CD4-positive, alpha-beta T cell (primary cell): ENCODE measurements around the gene PYY. TPM values are rescaled to one million over a fixed set of nuclear protein-coding genes. Genes with fewer than 3 reads are reported as not detected.

Source experiments
- ATAC-seq: fragments of 200-7000 bp; cut with Tn5 transposase; one replicate; pipeline ENCODE4 v1.10.0; 2022; ENCODE audit warnings: mild to moderate bottlenecking; ENCODE audit not compliant: poor library complexity
- CTCF ChIA-PET: fragments of 350-600 bp; sonication (Branson Sonifier 250); formaldehyde crosslinking; loops from one replicate; lab custom pipeline; 2021; ENCODE audit warnings: antibody characterized with exemption, inconsistent platforms; lab: Charles Lee
- POLR2A ChIA-PET: fragments of 350-600 bp; sonication (Branson Sonifier 250); formaldehyde crosslinking; loops from one replicate; lab custom pipeline; 2021; ENCODE audit warnings: antibody characterized with exemption, inconsistent platforms; lab: Charles Lee
- DNase-seq, 14 experiments: peaks; one replicate each; pipeline ENCODE4 v3.0.0-alpha.2; 2013 to 2020; ENCODE audit warnings: mixed read lengths in 2 of 14
- H3K27ac ChIP-seq, 2 donors: one replicate each; pipeline versions ENCODE4 v1.5.1 to v1.7.0; 2013; ENCODE audit warnings: low read length in 2 of 2, low read depth in 1 of 2, mild to moderate bottlenecking in 1 of 2
- H3K27me3 ChIP-seq, 2 experiments: 1 replicate in 1 of 2; 2 replicates in 1 of 2; pipeline versions ENCODE4 v1.6.1 to v1.7.0; 2013; ENCODE audit warnings: low read length in 2 of 2, control low read depth in 1 of 2, mild to moderate bottlenecking in 1 of 2, moderate library complexity in 1 of 2; ENCODE audit not compliant: insufficient read depth in 2 of 2, control insufficient read depth in 1 of 2
- H3K36me3 ChIP-seq: one replicate; pipeline ENCODE4 v1.6.1; 2013; ENCODE audit warnings: low read length, control low read depth; ENCODE audit not compliant: insufficient read depth
- H3K4me1 ChIP-seq: one replicate; pipeline ENCODE4 v1.6.1; 2013; ENCODE audit warnings: low read length, control low read depth; ENCODE audit not compliant: insufficient read depth
- H3K4me3 ChIP-seq: one replicate; pipeline ENCODE4 v1.5.1; 2013; ENCODE audit warnings: mild to moderate bottlenecking, low read length, moderate library complexity
- H3K9me3 ChIP-seq, 2 experiments: 1 replicate in 1 of 2; 2 replicates in 1 of 2; pipeline versions ENCODE4 v1.6.1 to v1.7.0; 2013; ENCODE audit warnings: low read length in 2 of 2, mild to moderate bottlenecking in 2 of 2, control low read depth in 1 of 2, moderate library complexity in 1 of 2; ENCODE audit not compliant: control insufficient read depth in 1 of 2, insufficient read depth in 1 of 2
- H3K27ac Mint-ChIP-seq: one replicate; pipeline ENCODE4 v1.8.0; 2020; ENCODE audit warnings: mixed read lengths
- H3K27me3 Mint-ChIP-seq: one replicate; pipeline ENCODE4 v1.8.0; 2021; ENCODE audit warnings: mixed read lengths
- H3K36me3 Mint-ChIP-seq: one replicate; pipeline ENCODE4 v1.8.0; 2021; ENCODE audit warnings: low read depth, mixed read lengths
- H3K4me1 Mint-ChIP-seq: one replicate; pipeline ENCODE4 v1.8.0; 2021; ENCODE audit warnings: low read depth, mixed read lengths
- H3K4me3 Mint-ChIP-seq: one replicate; pipeline ENCODE4 v1.8.0; 2020; ENCODE audit warnings: mild to moderate bottlenecking, mixed read lengths
- H3K9me3 Mint-ChIP-seq: one replicate; pipeline ENCODE4 v1.8.0; 2020; ENCODE audit warnings: mixed read lengths
- intact Hi-C, 2 experiments: fragments of 100-400 bp; cut with DNase I in 1 of 2; cut with micrococcal nuclease in 1 of 2; formaldehyde crosslinking; loops; one replicate each; pipeline versions ENCODE4 v1.15.1 to v1.9.0; 2023 to 2025; cut with DNase I, micrococcal nuclease
- total RNA-seq, 174 experiments: library from RNA in 2 of 174; stranded (reverse) in 2 of 174; gene quantifications; one replicate each; pipeline ENCODE4 v1.2.3 and lab custom pipeline; 2021 to 2026
- TF ChIP-seq, protein P1 (sequence below): fragments of 200-600 bp; IDR thresholded peaks from one replicate; pipeline ENCODE4 v1.8.0; 2022; ENCODE audit warnings: antibody characterized with exemption, mild to moderate bottlenecking

Gene PYY
- total RNA-seq, 2 experiments from 2014 or later, result not detected

DNA sequence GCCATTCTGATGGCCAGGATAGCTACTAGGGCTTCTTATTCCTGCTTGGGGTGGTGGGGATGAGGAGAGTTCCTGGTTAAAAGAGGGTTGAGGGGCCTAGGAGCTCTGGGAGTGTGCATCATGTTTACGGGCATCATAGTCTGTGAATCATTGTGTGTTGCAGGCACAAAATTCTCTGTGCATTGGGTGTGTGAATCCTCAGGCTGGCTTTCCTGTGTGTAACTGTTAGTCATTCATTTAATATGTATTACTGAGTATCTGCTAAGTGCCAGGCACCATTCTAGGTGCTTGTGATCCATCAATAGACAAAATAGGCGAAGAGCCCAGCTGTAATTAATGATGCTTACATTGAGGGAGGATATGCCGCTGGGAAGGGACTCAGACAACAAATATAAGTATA, 17.3 kb downstream of the PYY start:
- H3K4me1 Mint-ChIP-seq, result peaks cover 13% of the 10 kb centered on the region
- ATAC-seq (no peak), DNase-seq (no peak)
- H3K9me3 Mint-ChIP-seq, result no peaks in the 10 kb centered on the region
- no peak overlapping the region for H3K27ac Mint-ChIP-seq
- CTCF ChIA-PET, result no interaction called here
- peak overlapping the region; percentile 42 for H3K4me3 Mint-ChIP-seq
- POLR2A ChIA-PET, result no interaction called here
- peaks cover 20% of the 10 kb centered on the region for H3K4me1 ChIP-seq
- H3K27me3 ChIP-seq, result no peaks in the 10 kb centered on the region
- no peaks in the 10 kb centered on the region for H3K36me3 ChIP-seq
- intact Hi-C loops, result no loop called here
- peaks cover 19% of the 10 kb centered on the region for H3K27me3 Mint-ChIP-seq
- H3K27ac ChIP-seq, result no peak overlapping the region
- no peaks in the 10 kb centered on the region for H3K9me3 ChIP-seq
- TF ChIP-seq, protein P1, sequence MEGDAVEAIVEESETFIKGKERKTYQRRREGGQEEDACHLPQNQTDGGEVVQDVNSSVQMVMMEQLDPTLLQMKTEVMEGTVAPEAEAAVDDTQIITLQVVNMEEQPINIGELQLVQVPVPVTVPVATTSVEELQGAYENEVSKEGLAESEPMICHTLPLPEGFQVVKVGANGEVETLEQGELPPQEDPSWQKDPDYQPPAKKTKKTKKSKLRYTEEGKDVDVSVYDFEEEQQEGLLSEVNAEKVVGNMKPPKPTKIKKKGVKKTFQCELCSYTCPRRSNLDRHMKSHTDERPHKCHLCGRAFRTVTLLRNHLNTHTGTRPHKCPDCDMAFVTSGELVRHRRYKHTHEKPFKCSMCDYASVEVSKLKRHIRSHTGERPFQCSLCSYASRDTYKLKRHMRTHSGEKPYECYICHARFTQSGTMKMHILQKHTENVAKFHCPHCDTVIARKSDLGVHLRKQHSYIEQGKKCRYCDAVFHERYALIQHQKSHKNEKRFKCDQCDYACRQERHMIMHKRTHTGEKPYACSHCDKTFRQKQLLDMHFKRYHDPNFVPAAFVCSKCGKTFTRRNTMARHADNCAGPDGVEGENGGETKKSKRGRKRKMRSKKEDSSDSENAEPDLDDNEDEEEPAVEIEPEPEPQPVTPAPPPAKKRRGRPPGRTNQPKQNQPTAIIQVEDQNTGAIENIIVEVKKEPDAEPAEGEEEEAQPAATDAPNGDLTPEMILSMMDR, result no peak
- H3K36me3 Mint-ChIP-seq, result no peaks in the 10 kb centered on the region
- H3K4me3 ChIP-seq, result no peak overlapping the region

DNA sequence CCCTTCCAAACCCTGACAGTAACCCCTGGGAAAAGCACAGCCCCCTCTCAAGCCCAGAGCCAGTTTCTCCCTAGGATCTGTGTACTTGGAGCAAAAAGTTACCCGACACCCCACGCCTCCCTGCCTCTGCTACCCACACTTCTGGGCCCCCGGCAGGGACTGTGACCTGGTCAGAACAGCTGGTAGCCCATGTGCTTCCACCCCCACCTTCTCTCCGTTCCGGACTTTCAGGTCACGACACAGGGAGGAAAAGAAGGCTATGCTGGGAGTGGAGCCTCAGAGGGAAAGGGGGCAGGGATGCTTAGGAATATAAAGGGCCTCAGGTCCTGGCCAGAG, 17.8 kb downstream of the PYY start:
- Histone ChIP-seq H3K27me3 (no peaks in the 10 kb centered on the region), H3K27ac (no peak overlapping the region), H3K9me3 (no peaks in the 10 kb centered on the region), H3K36me3 (no peaks in the 10 kb centered on the region), H3K4me1 (peaks cover 20% of the 10 kb centered on the region), H3K4me3 (no peak overlapping the region)
- DNase-seq (no peak), ATAC-seq (no peak)
- Mint-ChIP-seq H3K27ac (no peak overlapping the region), H3K4me1 (peaks cover 13% of the 10 kb centered on the region), H3K36me3 (no peaks in the 10 kb centered on the region), H3K9me3 (no peaks in the 10 kb centered on the region), H3K27me3 (peaks cover 19% of the 10 kb centered on the region), H3K4me3 (no peak overlapping the region)
- intact Hi-C loops, result no loop called here
- ChIA-PET POLR2A (no interaction called here), CTCF (no interaction called here)
- TF ChIP-seq, protein P1, result no peak

DNA sequence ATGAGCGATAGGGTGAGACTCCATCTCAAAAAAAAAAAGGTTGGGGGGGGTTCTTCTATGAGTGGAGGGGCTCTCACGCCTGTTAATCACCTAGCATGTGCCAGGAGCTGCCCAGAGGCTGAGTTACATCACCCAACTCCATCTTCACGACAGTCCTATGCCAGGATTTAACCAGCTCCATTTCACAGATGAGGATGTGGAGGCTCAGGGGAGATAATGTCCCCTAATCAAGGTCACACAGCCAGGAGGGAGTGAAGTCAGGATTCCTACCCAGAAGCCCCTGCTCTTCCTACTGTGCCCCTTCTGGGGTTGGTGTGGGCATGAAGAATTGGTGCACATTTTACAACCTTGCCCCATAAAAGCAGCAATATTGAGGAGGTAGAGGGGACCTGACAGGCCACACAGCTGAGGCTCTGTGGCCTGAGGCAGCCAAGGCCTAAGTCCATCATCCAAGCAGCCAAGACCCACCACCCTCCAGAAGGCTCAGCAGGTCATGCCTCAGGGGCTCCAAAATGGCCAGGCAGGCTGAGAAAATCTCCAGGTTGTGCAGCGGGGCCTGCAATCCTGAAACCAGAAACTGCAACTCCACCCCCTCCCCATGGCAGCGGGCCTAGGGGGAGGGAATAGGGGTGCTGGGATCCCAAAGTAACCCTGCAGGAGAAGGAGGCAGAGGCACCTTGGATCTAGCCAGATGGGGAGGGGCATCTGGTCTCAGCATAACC, 18.4 kb downstream of the PYY start:
- Histone ChIP-seq H3K4me3 (no peak overlapping the region), H3K27me3 (no peaks in the 10 kb centered on the region), H3K9me3 (no peaks in the 10 kb centered on the region), H3K36me3 (no peaks in the 10 kb centered on the region), H3K4me1 (peaks cover 20% of the 10 kb centered on the region), H3K27ac (no peak overlapping the region)
- DNase-seq (no peak), ATAC-seq (no peak)
- Mint-ChIP-seq H3K9me3 (no peaks in the 10 kb centered on the region), H3K4me3 (no peak overlapping the region), H3K27me3 (peaks cover 19% of the 10 kb centered on the region), H3K27ac (no peak overlapping the region), H3K36me3 (no peaks in the 10 kb centered on the region), H3K4me1 (peaks cover 13% of the 10 kb centered on the region)
- POLR2A ChIA-PET, result no interaction called here
- intact Hi-C loops, result no loop called here
- TF ChIP-seq, protein P1, result no peak
- CTCF ChIA-PET, result no interaction called here
